GM18520 (cell line): Measurements from ENCODE around the gene CDH9.

Experiments
- ATAC-seq: cut with Tn5 transposase; IDR thresholded peaks from one replicate; pipeline ENCODE4 v1.9.1; 2021; ENCODE audit not compliant: unreplicated experiment

CDH9 gene

GRCh38 chr5:26843677-26844076 lies 194.7 kb downstream of the CDH9 start:
- ATAC-seq: no peak

- ATAC-seq: no peak
Observed at GRCh38 chr5:26833596-26833995, 204.8 kb downstream of the CDH9 start.
